Loucy (cell line): ENCODE results near the gene TSLP.

ENCODE experiments used
- EZH2phosphoT487 ChIP-seq: fragments of 200-600 bp; IDR thresholded peaks from 2 replicates; pipeline ENCODE4 v1.6.1; 2018; ENCODE audit warnings: antibody characterized with exemption, mild to moderate bottlenecking, moderate library complexity, borderline replicate concordance
- TF ChIP-seq, protein P1 (sequence below): fragments of 200-600 bp; sonication (generic); conservative IDR thresholded peaks from 2 replicates; pipeline ENCODE4 v1.5.1; 2014; ENCODE audit warnings: mild to moderate bottlenecking, antibody characterized with exemption, low read length

DNA sequence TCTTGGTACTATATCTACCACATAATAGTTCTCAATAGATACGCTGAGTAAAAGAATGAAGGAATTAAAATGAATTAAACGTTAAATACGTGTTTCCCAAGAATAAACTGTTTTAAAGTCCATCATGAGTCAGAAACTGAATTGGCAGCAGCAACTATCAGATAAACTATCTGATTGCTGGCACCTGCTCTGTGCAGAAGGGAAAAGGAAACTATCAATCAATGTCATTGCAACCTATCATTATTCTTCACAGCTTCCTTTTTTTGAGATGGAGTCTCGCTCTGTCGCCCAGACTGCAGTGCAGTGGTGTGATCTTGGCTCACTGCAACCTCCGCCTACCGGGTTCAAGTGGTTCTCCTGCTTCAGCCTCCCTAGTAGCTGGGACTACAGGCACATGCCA lies 11.8 kb downstream of the TSLP start:
- TF ChIP-seq, protein P1, sequence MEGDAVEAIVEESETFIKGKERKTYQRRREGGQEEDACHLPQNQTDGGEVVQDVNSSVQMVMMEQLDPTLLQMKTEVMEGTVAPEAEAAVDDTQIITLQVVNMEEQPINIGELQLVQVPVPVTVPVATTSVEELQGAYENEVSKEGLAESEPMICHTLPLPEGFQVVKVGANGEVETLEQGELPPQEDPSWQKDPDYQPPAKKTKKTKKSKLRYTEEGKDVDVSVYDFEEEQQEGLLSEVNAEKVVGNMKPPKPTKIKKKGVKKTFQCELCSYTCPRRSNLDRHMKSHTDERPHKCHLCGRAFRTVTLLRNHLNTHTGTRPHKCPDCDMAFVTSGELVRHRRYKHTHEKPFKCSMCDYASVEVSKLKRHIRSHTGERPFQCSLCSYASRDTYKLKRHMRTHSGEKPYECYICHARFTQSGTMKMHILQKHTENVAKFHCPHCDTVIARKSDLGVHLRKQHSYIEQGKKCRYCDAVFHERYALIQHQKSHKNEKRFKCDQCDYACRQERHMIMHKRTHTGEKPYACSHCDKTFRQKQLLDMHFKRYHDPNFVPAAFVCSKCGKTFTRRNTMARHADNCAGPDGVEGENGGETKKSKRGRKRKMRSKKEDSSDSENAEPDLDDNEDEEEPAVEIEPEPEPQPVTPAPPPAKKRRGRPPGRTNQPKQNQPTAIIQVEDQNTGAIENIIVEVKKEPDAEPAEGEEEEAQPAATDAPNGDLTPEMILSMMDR = no peak
- TF ChIP-seq EZH2phosphoT487 = no peak
